Pancreas (tissue), 10 donors: ENCODE measurements around the gene VASH1. TPM values are rescaled to one million over a fixed set of nuclear protein-coding genes. Genes with fewer than 3 reads are reported as not detected.
A peak's percentile ranks its signal among the peaks of the same experiment; 100 is the strongest.

Experiments
- ATAC-seq, 4 donors: fragments of 200-7000 bp; cut with Tn5 transposase; one replicate each; pipeline versions ENCODE4 v1.8.0 to v1.9.1; 2020; ENCODE audit warnings: mild to moderate bottlenecking in 4 of 4, moderate library complexity in 4 of 4
- DNase-seq, 6 donors: peaks; one replicate each; pipeline ENCODE4 v3.0.0-alpha.2; 2020
- FAIRE-seq: peaks from 2 replicates; lab custom pipeline; 2012; peaks lifted over from hg19 to GRCh38; lab: Jason Lieb, UNC
- H3K27ac ChIP-seq, 4 donors: fragments of 200-600 bp; sonication (generic); 1 replicate in 3 of 4; 2 replicates in 1 of 4; pipeline versions ENCODE4 v1.5.0 to v1.8.0; 2020
- H3K27me3 ChIP-seq, 4 donors: fragments of 200-600 bp; one replicate each; pipeline ENCODE4 v1.8.0; 2021
- H3K36me3 ChIP-seq, 3 donors: fragments of 200-600 bp; sonication (generic) in 1 of 3; one replicate each; pipeline versions ENCODE4 v1.5.0 to v1.8.0; 2020 to 2021
- H3K4me1 ChIP-seq, 3 donors: fragments of 200-600 bp; one replicate each; pipeline ENCODE4 v1.8.0; 2021
- H3K4me3 ChIP-seq, 4 donors: fragments of 200-600 bp; sonication (generic) in 2 of 4; one replicate each; pipeline versions ENCODE4 v1.5.0 to v1.8.0; 2020 to 2021
- H3K9me3 ChIP-seq, 4 donors: fragments of 200-600 bp; one replicate each; pipeline ENCODE4 v1.8.0; 2021
- WGBS, 2 donors: extraction: QIAGEN DNeasy Blood & Tissue Kit; methylation state at CpG; one replicate each; pipeline ENCODE4 v1.1.7; 2013; 5-methylcytosine and 5-hydroxymethylcytosine counted together
- intact Hi-C, 3 donors: fragments of 100-400 bp; cut with DNase I; formaldehyde crosslinking; loops; one replicate each; pipeline versions ENCODE4 v1.11.1 to v1.14.2; 2022
- polyA plus RNA-seq, 2 donors: library from polyadenylated mRNA; stranded (reverse); fragments of 200-250 nt; gene quantifications; one replicate each; pipeline ENCODE4 v1.2.3, GENCODE V29; 2013
- total RNA-seq, 6 donors: library from RNA; stranded (reverse); fragmentation: NEBNext Ultra II Directional in 4 of 6; extraction: Animal tissue kit (Norgen Biotek cat#: 25700) in 4 of 6; gene quantifications; one replicate each; pipeline versions ENCODE4 v1.2.1 to v1.2.4, GENCODE V29; 2021 to 2023
- TF ChIP-seq, protein P1 (sequence below), 4 donors: fragments of 200-600 bp; sonication (generic) in 3 of 4; IDR thresholded peaks; one replicate each; pipeline versions ENCODE4 v1.5.0 to v1.8.0; 2021; ENCODE audit warnings: antibody characterized with exemption in 4 of 4
- donor health status: healthy with polysubstance abuse.
- donor health status: DM: no; HTN: no; CAD: no; lungs with moderate emphysema.
- donor health status: DM: no; HTN: no; CAD: no.
- donor health status: control.
- donor health status: control.
- donor health status: Bipolar disorder and iron deficiency.
- donor health status: DM: yes; HTN: yes; CAD: no.
- donor health status: DM: no; HTN: no; CAD: no.
- donor health status: DM: no; HTN: no; CAD: no.
- donor health status: DM: yes; HTN: yes; CAD: no.

VASH1 gene
- total and polyA plus RNA-seq, 8 donors = 1.6 to 15.0 (median 4.7) TPM

DNA sequence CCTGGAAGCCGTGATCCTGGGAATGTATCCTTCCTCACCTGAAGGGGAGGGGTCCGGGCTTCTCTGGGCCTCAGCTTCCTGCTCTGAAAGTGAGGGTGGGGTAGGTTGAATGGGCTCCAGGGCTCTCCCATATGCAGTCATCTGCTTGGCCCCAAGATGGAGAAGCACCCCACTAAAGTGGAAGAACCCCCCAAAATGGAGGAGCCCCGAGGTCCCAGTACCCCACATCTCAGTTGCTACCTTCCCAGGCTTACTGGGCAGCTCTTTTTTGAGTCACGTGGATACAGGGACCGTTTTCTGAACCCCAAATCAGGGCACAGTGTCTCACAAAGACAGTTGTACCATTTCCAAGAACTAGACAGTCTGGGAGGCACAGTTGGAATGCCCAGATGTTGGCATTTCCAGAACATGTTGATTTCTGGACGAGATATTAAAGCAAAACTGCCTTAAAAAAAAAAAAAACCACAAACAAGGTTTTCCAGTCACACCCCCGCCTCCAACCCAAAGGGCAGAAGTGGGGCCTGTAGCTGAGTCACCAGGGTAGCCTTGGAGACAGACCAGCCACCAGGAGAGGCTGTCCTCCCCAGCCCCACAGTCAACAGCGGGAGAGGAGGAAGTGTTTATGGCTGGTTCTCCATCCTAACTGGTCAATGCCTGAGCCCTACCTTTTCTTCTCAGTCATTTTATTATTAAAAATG lies 12.1 kb downstream of the VASH1 start:
- ATAC-seq = peak; percentile 62 to 92 (median 78)
- TF ChIP-seq, protein P1, sequence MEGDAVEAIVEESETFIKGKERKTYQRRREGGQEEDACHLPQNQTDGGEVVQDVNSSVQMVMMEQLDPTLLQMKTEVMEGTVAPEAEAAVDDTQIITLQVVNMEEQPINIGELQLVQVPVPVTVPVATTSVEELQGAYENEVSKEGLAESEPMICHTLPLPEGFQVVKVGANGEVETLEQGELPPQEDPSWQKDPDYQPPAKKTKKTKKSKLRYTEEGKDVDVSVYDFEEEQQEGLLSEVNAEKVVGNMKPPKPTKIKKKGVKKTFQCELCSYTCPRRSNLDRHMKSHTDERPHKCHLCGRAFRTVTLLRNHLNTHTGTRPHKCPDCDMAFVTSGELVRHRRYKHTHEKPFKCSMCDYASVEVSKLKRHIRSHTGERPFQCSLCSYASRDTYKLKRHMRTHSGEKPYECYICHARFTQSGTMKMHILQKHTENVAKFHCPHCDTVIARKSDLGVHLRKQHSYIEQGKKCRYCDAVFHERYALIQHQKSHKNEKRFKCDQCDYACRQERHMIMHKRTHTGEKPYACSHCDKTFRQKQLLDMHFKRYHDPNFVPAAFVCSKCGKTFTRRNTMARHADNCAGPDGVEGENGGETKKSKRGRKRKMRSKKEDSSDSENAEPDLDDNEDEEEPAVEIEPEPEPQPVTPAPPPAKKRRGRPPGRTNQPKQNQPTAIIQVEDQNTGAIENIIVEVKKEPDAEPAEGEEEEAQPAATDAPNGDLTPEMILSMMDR (IDR thresholded peaks at IDR 0.05) = no peak
- peak overlapping the region in 2 of 4 donors; percentile 60 to 62 for H3K27ac ChIP-seq
- intact Hi-C loops = loop anchor here in 1 of 3 donors (10.0 kb wide), 1 partner anchor 59 kb away; no protein-coding TSS in a partner anchor
- peak in 5 of 6 donors; percentile 27 to 79 (median 56) for DNase-seq
- 19 to 30% methylated on average over 8 of the region's 8 CpGs for WGBS, 2 donors
- no peaks in the 10 kb centered on the region for H3K9me3 ChIP-seq
- no peak overlapping the region for H3K4me3 ChIP-seq
- H3K27me3 ChIP-seq = no peaks in the 10 kb centered on the region
- H3K4me1 ChIP-seq = peaks cover 0 to 12% (median 0%) of the 10 kb centered on the region in 3 donors
- FAIRE-seq = no peak
- H3K36me3 ChIP-seq = no peaks in the 10 kb centered on the region

DNA sequence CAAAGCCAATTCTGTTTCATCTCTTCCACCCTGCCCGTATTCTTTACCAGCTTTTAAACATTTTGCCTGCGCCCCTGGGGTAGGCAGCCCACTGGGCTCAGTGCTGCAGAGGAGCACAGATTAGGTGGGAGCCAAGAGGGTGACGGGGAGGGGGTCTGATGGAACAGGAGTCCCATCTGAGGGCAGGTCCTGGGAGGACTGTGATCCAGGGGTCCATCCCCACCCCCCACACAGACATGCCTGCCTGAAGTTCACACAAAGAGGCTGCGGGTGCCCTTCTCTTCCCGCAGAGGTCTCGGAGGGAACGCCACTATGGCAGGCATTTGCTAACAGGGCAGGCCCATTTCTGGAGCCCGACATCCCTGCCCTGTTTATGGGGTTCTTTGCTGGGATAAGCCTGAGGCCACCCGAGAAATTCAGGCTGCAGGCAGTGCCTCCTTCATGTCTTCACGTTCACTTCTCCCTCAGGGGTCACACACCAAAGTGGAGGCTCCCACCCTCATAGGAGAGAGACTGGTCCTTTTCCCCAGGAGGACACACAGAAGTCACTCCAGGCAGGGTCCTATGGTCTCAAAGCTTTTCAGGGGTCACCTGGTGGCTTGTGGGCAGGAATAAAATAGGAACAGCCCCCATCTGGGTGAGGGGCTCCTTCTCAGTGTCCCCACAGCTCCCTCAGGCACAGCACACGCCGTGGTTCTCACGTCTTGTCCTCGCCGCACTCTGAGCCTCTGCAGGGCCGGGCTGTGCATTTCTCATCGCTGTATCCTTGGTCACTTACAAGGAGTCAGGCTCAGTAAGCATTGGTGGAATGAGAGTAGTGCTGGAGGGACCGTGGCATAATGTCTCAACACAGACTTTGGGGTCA lies 12.9 kb downstream of the VASH1 start:
- DNase-seq (no peak), FAIRE-seq (no peak), ATAC-seq (no peak)
- 63 to 64% methylated on average over 18 of the region's 18 CpGs for WGBS, 2 donors
- Histone ChIP-seq H3K27ac (peak overlapping the region in 2 of 4 donors; percentile 60 to 62), H3K4me1 (peaks cover 0 to 12% (median 0%) of the 10 kb centered on the region in 3 donors), H3K9me3 (no peaks in the 10 kb centered on the region), H3K36me3 (no peaks in the 10 kb centered on the region), H3K4me3 (no peak overlapping the region), H3K27me3 (no peaks in the 10 kb centered on the region)
- intact Hi-C loops = loop anchor here in 1 of 3 donors (10.0 kb wide), 1 partner anchor 59 kb away; no protein-coding TSS in a partner anchor
- TF ChIP-seq, protein P1 (IDR thresholded peaks at IDR 0.05) = no peak

DNA sequence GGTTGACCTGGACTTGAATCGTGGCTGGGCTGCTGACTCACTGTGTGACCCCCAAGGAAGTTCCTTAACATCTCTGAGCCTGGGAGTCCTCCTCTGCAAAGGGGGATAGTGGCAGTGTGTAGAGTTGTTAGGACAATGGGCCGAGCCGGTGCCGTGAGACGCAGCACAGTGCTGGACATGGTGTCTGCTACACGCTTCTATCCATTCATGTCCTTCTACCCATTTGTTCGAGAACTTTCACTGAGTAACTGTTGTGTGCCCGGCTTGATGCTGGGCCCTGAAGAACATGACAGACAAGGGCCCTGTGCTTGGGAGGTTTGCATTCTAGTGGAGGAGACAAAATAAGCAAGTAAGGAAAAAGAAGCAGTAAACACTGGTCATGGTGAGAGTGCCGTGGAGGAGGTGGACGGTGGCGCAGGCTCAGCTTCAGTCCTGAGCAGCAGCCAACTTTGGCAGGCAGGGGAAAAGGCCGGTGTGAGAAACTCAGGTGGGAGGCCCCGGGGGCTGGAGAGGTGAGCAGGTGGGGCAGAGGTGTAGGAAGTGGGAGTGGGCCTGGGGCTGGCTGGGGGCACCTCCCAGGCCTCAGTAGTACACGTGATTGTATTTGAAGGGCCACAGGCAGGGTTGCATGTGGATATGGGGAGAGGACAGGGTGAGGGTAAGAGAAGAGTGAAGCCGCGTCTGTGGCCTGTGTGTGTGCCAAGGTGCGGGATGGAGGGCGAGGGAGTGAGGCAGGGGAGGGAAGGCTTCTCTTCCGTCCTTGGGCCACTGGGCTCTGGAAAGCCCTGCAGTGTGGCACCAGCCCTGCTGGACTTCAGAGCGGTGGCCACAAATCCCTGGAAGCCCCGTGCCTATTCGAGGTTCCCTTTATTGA lies 13.8 kb downstream of the VASH1 start:
- Histone ChIP-seq H3K27me3 (no peaks in the 10 kb centered on the region), H3K9me3 (no peaks in the 10 kb centered on the region), H3K36me3 (no peaks in the 10 kb centered on the region), H3K27ac (no peak overlapping the region), H3K4me1 (peaks cover 0 to 12% (median 0%) of the 10 kb centered on the region in 3 donors), H3K4me3 (no peak overlapping the region)
- DNase-seq = peak in 1 of 6 donors; percentile 66
- ATAC-seq = peak in 1 of 4 donors; percentile 6
- TF ChIP-seq, protein P1 (IDR thresholded peaks at IDR 0.05) = no peak
- intact Hi-C loops = loop anchor here in 1 of 3 donors (10.0 kb wide), 1 partner anchor 60 kb away; no protein-coding TSS in a partner anchor
- WGBS, 2 donors = 42 to 59% methylated on average over 22 of the region's 22 CpGs
- FAIRE-seq = no peak

DNA sequence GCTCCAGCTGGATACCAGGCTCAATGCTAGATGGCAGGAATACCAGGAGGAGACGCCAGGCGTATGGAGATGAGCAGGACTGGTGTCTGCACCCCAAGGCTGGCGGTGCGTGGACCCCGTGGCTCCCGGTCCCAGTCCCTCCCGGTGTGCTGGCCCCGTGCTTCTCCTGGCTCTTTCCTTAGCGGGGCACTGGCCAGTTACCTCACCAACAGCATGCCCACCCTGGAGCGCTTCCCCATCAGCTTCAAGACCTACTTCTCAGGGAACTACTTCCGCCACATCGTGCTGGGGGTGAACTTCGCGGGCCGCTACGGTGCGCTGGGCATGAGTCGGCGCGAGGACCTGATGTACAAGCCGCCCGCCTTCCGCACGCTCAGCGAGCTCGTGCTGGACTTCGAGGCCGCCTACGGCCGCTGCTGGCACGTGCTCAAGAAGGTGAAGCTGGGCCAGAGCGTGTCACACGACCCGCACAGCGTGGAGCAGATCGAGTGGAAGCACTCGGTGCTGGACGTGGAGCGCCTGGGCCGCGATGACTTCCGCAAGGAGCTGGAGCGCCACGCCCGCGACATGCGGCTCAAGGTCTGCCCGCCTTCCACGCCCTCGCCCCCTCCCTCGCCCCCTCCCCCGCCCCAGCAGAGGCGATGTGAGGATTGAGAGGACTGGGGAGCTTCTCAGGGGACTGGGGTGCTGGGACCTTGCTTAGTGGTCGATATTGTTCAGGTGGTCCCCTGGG lies 14.6 kb downstream of the VASH1 start:
- ATAC-seq = no peak
- Histone ChIP-seq H3K27ac (no peak overlapping the region), H3K9me3 (no peaks in the 10 kb centered on the region), H3K4me1 (peaks cover 0 to 12% (median 0%) of the 10 kb centered on the region in 3 donors), H3K36me3 (no peaks in the 10 kb centered on the region), H3K27me3 (no peaks in the 10 kb centered on the region), H3K4me3 (no peak overlapping the region)
- TF ChIP-seq, protein P1 (IDR thresholded peaks at IDR 0.05) = no peak
- intact Hi-C loops = loop anchor here in 1 of 3 donors (10.0 kb wide), 1 partner anchor 61 kb away; no protein-coding TSS in a partner anchor
- WGBS, 2 donors = 83 to 90% methylated on average over 54 of the region's 54 CpGs
- no peak for FAIRE-seq
- DNase-seq = peak in 1 of 6 donors; percentile 72
